ENCODE data around the gene AKAP13.

AKAP13 gene

DNA sequence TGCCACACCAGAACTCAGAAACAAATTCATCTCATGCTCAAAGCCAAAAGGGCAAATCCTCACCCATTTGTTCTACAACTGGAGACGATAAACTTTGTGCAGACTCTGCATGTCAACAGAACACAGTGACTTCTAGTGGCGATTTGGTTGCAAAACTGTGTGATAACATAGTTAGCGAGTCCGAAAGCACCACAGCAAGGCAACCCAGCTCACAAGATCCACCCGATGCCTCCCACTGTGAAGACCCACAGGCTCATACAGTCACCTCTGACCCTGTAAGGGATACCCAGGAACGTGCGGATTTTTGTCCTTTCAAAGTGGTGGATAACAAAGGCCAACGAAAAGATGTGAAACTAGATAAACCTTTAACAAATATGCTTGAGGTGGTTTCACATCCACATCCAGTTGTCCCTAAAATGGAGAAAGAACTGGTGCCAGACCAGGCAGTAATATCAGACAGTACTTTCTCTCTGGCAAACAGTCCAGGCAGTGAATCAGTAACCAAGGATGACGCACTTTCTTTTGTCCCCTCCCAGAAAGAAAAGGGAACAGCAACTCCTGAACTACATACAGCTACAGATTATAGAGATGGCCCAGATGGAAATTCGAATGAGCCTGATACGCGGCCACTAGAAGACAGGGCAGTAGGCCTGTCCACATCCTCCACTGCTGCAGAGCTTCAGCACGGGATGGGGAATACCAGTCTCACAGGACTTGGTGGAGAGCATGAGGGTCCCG lies 199.7 kb downstream of the AKAP13 start:
- Histone ChIP-seq H3K27ac (ENCODE audit: extremely low read depth, low read depth, low read length) (no peak overlapping the region), H3K36me3 (ENCODE audit: control insufficient read depth in 2 of 2, insufficient read depth in 1 of 2, low read length in 2 of 2) (peaks cover 0 to 36% of the 10 kb centered on the region in 2 experiments; a peak in 2 of 3 replicates), H3K4me1 (ENCODE audit: control insufficient read depth, insufficient read depth, low read length) (peaks cover 3% of the 10 kb centered on the region; the same call in 1 of the 2 replicates), H3K4me3 (ENCODE audit: low read depth, low read length) (no peak overlapping the region), H3K9me3 (ENCODE audit: control insufficient read depth, insufficient read depth, low read depth, low read length) (no peaks in the 10 kb centered on the region)
- TF ChIP-seq ZNF133 (tag by site-specific recombination; IDR thresholded peaks at IDR 0.05) (no peak), ZNF366 (tag by site-specific recombination; conservative IDR thresholded peaks at IDR 0.05) (no peak), SCRT1 (tag by site-specific recombination; IDR thresholded peaks at IDR 0.05; ENCODE audit: borderline replicate concordance) (no peak), ZNF335 (tag by site-specific recombination; conservative IDR thresholded peaks at IDR 0.05) (no peak), ZNF404 (tag by site-specific recombination; IDR thresholded peaks at IDR 0.05) (no peak), ZNF416 (tag by site-specific recombination; IDR thresholded peaks at IDR 0.05) (no peak), ZNF248 (tag by site-specific recombination; IDR thresholded peaks at IDR 0.05) (no peak), ZFP3 (tag by site-specific recombination; IDR thresholded peaks at IDR 0.05; ENCODE audit: low read depth) (no peak), HOXA7 (CRISPR knock-in tag; IDR thresholded peaks at IDR 0.05; ENCODE audit: borderline replicate concordance) (no peak), ZNF26 (tag by site-specific recombination; IDR thresholded peaks at IDR 0.05) (no peak), EGR2 (tag by site-specific recombination; IDR thresholded peaks at IDR 0.05; ENCODE audit: low read depth) (no peak), ZBTB20 (tag by site-specific recombination; IDR thresholded peaks at IDR 0.05) (no peak), ZNF394 (tag by site-specific recombination; IDR thresholded peaks at IDR 0.05; ENCODE audit: borderline replicate concordance) (no peak), ZSCAN5A (tag by site-specific recombination; IDR thresholded peaks at IDR 0.05) (no peak), ZEB2 (tag by site-specific recombination; IDR thresholded peaks at IDR 0.05) (no peak)
- TF ChIP-seq, protein P1, sequence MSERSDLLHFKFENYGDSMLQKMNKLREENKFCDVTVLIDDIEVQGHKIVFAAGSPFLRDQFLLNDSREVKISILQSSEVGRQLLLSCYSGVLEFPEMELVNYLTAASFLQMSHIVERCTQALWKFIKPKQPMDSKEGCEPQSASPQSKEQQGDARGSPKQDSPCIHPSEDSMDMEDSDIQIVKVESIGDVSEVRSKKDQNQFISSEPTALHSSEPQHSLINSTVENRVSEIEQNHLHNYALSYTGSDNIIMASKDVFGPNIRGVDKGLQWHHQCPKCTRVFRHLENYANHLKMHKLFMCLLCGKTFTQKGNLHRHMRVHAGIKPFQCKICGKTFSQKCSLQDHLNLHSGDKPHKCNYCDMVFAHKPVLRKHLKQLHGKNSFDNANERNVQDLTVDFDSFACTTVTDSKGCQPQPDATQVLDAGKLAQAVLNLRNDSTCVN (tag by site-specific recombination; optimal IDR thresholded peaks at IDR 0.05): no peak
- TF ChIP-seq, protein P2, sequence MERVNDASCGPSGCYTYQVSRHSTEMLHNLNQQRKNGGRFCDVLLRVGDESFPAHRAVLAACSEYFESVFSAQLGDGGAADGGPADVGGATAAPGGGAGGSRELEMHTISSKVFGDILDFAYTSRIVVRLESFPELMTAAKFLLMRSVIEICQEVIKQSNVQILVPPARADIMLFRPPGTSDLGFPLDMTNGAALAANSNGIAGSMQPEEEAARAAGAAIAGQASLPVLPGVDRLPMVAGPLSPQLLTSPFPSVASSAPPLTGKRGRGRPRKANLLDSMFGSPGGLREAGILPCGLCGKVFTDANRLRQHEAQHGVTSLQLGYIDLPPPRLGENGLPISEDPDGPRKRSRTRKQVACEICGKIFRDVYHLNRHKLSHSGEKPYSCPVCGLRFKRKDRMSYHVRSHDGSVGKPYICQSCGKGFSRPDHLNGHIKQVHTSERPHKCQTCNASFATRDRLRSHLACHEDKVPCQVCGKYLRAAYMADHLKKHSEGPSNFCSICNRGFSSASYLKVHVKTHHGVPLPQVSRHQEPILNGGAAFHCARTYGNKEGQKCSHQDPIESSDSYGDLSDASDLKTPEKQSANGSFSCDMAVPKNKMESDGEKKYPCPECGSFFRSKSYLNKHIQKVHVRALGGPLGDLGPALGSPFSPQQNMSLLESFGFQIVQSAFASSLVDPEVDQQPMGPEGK (tag by site-specific recombination; IDR thresholded peaks at IDR 0.05): no peak
- TF ChIP-seq, protein P3, sequence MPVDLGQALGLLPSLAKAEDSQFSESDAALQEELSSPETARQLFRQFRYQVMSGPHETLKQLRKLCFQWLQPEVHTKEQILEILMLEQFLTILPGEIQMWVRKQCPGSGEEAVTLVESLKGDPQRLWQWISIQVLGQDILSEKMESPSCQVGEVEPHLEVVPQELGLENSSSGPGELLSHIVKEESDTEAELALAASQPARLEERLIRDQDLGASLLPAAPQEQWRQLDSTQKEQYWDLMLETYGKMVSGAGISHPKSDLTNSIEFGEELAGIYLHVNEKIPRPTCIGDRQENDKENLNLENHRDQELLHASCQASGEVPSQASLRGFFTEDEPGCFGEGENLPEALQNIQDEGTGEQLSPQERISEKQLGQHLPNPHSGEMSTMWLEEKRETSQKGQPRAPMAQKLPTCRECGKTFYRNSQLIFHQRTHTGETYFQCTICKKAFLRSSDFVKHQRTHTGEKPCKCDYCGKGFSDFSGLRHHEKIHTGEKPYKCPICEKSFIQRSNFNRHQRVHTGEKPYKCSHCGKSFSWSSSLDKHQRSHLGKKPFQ (tag by site-specific recombination; IDR thresholded peaks at IDR 0.05): no peak
- TF ChIP-seq, protein P4, sequence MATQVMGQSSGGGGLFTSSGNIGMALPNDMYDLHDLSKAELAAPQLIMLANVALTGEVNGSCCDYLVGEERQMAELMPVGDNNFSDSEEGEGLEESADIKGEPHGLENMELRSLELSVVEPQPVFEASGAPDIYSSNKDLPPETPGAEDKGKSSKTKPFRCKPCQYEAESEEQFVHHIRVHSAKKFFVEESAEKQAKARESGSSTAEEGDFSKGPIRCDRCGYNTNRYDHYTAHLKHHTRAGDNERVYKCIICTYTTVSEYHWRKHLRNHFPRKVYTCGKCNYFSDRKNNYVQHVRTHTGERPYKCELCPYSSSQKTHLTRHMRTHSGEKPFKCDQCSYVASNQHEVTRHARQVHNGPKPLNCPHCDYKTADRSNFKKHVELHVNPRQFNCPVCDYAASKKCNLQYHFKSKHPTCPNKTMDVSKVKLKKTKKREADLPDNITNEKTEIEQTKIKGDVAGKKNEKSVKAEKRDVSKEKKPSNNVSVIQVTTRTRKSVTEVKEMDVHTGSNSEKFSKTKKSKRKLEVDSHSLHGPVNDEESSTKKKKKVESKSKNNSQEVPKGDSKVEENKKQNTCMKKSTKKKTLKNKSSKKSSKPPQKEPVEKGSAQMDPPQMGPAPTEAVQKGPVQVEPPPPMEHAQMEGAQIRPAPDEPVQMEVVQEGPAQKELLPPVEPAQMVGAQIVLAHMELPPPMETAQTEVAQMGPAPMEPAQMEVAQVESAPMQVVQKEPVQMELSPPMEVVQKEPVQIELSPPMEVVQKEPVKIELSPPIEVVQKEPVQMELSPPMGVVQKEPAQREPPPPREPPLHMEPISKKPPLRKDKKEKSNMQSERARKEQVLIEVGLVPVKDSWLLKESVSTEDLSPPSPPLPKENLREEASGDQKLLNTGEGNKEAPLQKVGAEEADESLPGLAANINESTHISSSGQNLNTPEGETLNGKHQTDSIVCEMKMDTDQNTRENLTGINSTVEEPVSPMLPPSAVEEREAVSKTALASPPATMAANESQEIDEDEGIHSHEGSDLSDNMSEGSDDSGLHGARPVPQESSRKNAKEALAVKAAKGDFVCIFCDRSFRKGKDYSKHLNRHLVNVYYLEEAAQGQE (tag by site-specific recombination; IDR thresholded peaks at IDR 0.05): no peak
- POLR2A ChIA-PET: no interaction called here
- CTCF ChIA-PET: interaction anchor here (0.5 to 1.1 kb wide), 2 partner anchors 23 to 252 kb away, joined by 3 to 4 read pairs; no protein-coding TSS in a partner anchor

Measured in HEK293 (cell line).